Measurements from ENCODE around the gene ZFR2.

DNA sequence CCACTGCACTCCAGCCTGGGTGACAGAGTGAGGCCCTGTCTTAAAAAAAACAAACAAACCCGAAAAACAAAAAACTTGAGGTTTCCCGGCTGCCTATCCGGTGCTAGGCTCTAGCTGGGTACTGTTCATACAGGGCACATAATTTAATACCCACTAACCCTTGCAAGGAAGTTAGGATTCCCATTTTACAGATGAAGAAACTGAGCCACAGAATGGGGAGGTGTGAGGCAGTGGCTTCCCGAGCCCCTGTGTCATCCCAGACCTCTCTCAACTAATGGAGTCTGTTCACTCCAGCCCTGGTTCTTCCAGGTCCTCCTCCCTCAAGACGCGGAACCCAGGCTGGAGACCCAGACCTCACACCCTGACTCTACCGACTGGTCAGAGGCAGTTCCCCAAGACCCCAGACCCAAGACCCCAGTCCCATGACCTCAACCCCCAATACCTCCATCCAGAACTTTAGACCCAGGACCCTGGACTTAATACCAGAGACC lies 107.9 kb downstream of the ZFR2 start:
- TF ChIP-seq, protein P1, sequence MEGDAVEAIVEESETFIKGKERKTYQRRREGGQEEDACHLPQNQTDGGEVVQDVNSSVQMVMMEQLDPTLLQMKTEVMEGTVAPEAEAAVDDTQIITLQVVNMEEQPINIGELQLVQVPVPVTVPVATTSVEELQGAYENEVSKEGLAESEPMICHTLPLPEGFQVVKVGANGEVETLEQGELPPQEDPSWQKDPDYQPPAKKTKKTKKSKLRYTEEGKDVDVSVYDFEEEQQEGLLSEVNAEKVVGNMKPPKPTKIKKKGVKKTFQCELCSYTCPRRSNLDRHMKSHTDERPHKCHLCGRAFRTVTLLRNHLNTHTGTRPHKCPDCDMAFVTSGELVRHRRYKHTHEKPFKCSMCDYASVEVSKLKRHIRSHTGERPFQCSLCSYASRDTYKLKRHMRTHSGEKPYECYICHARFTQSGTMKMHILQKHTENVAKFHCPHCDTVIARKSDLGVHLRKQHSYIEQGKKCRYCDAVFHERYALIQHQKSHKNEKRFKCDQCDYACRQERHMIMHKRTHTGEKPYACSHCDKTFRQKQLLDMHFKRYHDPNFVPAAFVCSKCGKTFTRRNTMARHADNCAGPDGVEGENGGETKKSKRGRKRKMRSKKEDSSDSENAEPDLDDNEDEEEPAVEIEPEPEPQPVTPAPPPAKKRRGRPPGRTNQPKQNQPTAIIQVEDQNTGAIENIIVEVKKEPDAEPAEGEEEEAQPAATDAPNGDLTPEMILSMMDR (IDR thresholded peaks at IDR 0.05; ENCODE audit: borderline replicate concordance, extremely low read depth, low read length, poor library complexity, severe bottlenecking) = no peak
- no peak for TF ChIP-seq EZH2 (IDR thresholded peaks at IDR 0.05; ENCODE audit: borderline replicate concordance, low read depth, low read length, severe bottlenecking)

Data from DND-41 (cell line).